Subcutaneous abdominal adipose tissue (tissue), 5 donors: Measurements from ENCODE around the gene TUBG2.

Source experiments
- H3K27ac ChIP-seq: one replicate; pipeline ENCODE4 v1.7.0; 2013; ENCODE audit warnings: low read depth, mild to moderate bottlenecking, inconsistent platforms, low read length, moderate library complexity
- H3K27me3 ChIP-seq, 5 donors: one replicate each; pipeline ENCODE4 v1.7.0; 2013; ENCODE audit warnings: low read length in 5 of 5, inconsistent platforms in 1 of 5; ENCODE audit not compliant: control insufficient read depth in 5 of 5, insufficient read depth in 4 of 5
- H3K36me3 ChIP-seq, 5 donors: one replicate each; pipeline ENCODE4 v1.7.0; 2013; ENCODE audit warnings: low read length in 5 of 5; ENCODE audit not compliant: control insufficient read depth in 5 of 5, insufficient read depth in 5 of 5
- H3K4me1 ChIP-seq, 5 donors: one replicate each; pipeline ENCODE4 v1.7.0; 2013; ENCODE audit warnings: low read length in 5 of 5, mild to moderate bottlenecking in 3 of 5, moderate library complexity in 1 of 5; ENCODE audit not compliant: control insufficient read depth in 5 of 5, insufficient read depth in 5 of 5
- H3K4me3 ChIP-seq, 5 donors: one replicate each; pipeline ENCODE4 v1.7.0; 2013; ENCODE audit warnings: low read length in 5 of 5, low read depth in 1 of 5
- H3K9ac ChIP-seq, 5 donors: one replicate each; pipeline ENCODE4 v1.7.0; 2013; ENCODE audit warnings: low read length in 5 of 5, mild to moderate bottlenecking in 4 of 5, moderate library complexity in 3 of 5
- H3K9me3 ChIP-seq, 5 donors: one replicate each; pipeline ENCODE4 v1.7.0; 2013; ENCODE audit warnings: low read length in 5 of 5; ENCODE audit not compliant: control insufficient read depth in 5 of 5
- donor health status: healthy.
- donor health status: healthy.
- donor health status: healthy.
- donor health status: healthy.
- donor health status: healthy.

TUBG2 gene

GRCh38 chr17:42706732-42707131 lies 47.6 kb downstream of the TUBG2 start:
- Histone ChIP-seq H3K27me3 (no peaks in the 10 kb centered on the region), H3K9ac (no peak overlapping the region), H3K9me3 (no peaks in the 10 kb centered on the region), H3K27ac (no peak overlapping the region), H3K4me1 (no peaks in the 10 kb centered on the region), H3K36me3 (peaks cover 16 to 100% (median 95%) of the 10 kb centered on the region in 5 donors), H3K4me3 (no peak overlapping the region)

DNA sequence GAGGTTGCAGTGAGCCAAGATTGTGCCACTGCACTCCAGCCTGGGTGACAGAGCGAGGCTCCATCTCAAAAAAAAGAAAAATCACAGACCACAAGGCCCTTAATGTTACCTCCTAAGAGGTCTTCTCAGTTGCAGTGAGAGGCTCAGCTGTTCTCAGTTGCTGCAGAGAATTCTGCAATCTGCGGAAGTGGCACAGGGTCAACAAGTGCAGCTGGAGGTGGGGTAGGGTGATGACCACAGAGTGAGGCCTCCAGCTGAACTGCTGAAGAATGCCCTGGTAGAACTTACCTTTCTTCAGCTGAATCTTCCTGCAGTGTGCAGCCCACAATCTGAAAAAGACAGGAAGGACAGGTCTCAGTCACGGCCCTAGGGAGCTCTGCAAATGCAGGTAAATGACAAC lies 49.5 kb downstream of the TUBG2 start:
- Histone ChIP-seq H3K4me1 (no peaks in the 10 kb centered on the region), H3K36me3 (peaks cover 15 to 98% (median 93%) of the 10 kb centered on the region in 5 donors), H3K27me3 (no peaks in the 10 kb centered on the region), H3K4me3 (no peak overlapping the region), H3K9me3 (no peaks in the 10 kb centered on the region), H3K27ac (no peak overlapping the region), H3K9ac (no peak overlapping the region)

- H3K4me1 ChIP-seq: no peaks in the 10 kb centered on the region
- no peaks in the 10 kb centered on the region for H3K27me3 ChIP-seq
- H3K36me3 ChIP-seq: peaks cover 19 to 98% (median 93%) of the 10 kb centered on the region in 5 donors
- no peak overlapping the region for H3K4me3 ChIP-seq
- no peak overlapping the region for H3K27ac ChIP-seq
- H3K9me3 ChIP-seq: no peaks in the 10 kb centered on the region
- H3K9ac ChIP-seq: no peak overlapping the region
These were observed 50.5 kb downstream of the TUBG2 start for GRCh38 chr17:42709561-42709960.
